IPS-18c (cell line): ENCODE measurements around the gene SRSF8.

Experiments used
- H3K4me3 ChIP-seq: 2 replicates; pipeline ENCODE4 v1.7.0; 2013; ENCODE audit warnings: low read depth, mild to moderate bottlenecking, low read length, moderate library complexity; ENCODE audit not compliant: insufficient read depth
- H3K9me3 ChIP-seq: one replicate; pipeline ENCODE4 v1.6.1; 2013; ENCODE audit warnings: mild to moderate bottlenecking, low read length, moderate library complexity; ENCODE audit not compliant: control insufficient read depth, insufficient read depth

SRSF8 gene

GRCh38 chr11:95059046-95059445, 7.7 kb upstream of the SRSF8 start:
- H3K4me3 ChIP-seq: no peak overlapping the region
- H3K9me3 ChIP-seq: no peaks in the 10 kb centered on the region

- Histone ChIP-seq H3K4me3 (no peak overlapping the region), H3K9me3 (peaks cover 3% of the 10 kb centered on the region)
Measured at GRCh38 chr11:95065336-95065735, 1.4 kb upstream of the SRSF8 start.

GRCh38 chr11:95067039-95067840, 521 bp downstream of the SRSF8 start:
- Histone ChIP-seq H3K9me3 (peaks cover 3% of the 10 kb centered on the region), H3K4me3 (peak overlapping the region; percentile 82)

GRCh38 chr11:95067841-95068219, 1.1 kb downstream of the SRSF8 start:
- Histone ChIP-seq H3K4me3 (peak overlapping the region; percentile 82), H3K9me3 (peaks cover 3% of the 10 kb centered on the region)

- H3K4me3 ChIP-seq: peak overlapping the region; percentile 82; the same call in 1 of the 2 replicates
- peaks cover 3% of the 10 kb centered on the region for H3K9me3 ChIP-seq
Measured at GRCh38 chr11:95068549-95068948, 1.8 kb downstream of the SRSF8 start.

- Histone ChIP-seq H3K9me3 (peaks cover 3% of the 10 kb centered on the region), H3K4me3 (no peak overlapping the region)
Measured at GRCh38 chr11:95070471-95070870, 3.8 kb downstream of the SRSF8 start.

GRCh38 chr11:95072948-95073347, 6.2 kb downstream of the SRSF8 start:
- peaks cover under 1% of the 10 kb centered on the region for H3K9me3 ChIP-seq
- H3K4me3 ChIP-seq: no peak overlapping the region

GRCh38 chr11:95074792-95075563, 8.3 kb downstream of the SRSF8 start:
- H3K4me3 ChIP-seq: no peak overlapping the region
- no peaks in the 10 kb centered on the region for H3K9me3 ChIP-seq

GRCh38 chr11:95076416-95076815, 9.7 kb downstream of the SRSF8 start:
- Histone ChIP-seq H3K4me3 (no peak overlapping the region), H3K9me3 (no peaks in the 10 kb centered on the region)

- Histone ChIP-seq H3K9me3 (no peaks in the 10 kb centered on the region), H3K4me3 (no peak overlapping the region)
Measured at GRCh38 chr11:95076981-95077380, 10.3 kb downstream of the SRSF8 start.

- Histone ChIP-seq H3K4me3 (no peak overlapping the region), H3K9me3 (no peaks in the 10 kb centered on the region)
Measured at GRCh38 chr11:95078526-95078925, 11.8 kb downstream of the SRSF8 start.

- no peak overlapping the region for H3K4me3 ChIP-seq
Measured at GRCh38 chr11:95081010-95081409, 14.3 kb downstream of the SRSF8 start.

GRCh38 chr11:95081412-95081811, 14.7 kb downstream of the SRSF8 start:
- Histone ChIP-seq H3K4me3 (no peak overlapping the region), H3K9me3 (no peaks in the 10 kb centered on the region)

More at GRCh38 chr11:95081010-95081409, 14.3 kb downstream of the SRSF8 start:
- no peaks in the 10 kb centered on the region for H3K9me3 ChIP-seq

GRCh38 chr11:95082576-95083001, 15.9 kb downstream of the SRSF8 start:
- Histone ChIP-seq H3K9me3 (no peaks in the 10 kb centered on the region), H3K4me3 (no peak overlapping the region)

GRCh38 chr11:95084509-95084908, 17.8 kb downstream of the SRSF8 start:
- no peak overlapping the region for H3K4me3 ChIP-seq
- H3K9me3 ChIP-seq: no peaks in the 10 kb centered on the region

- H3K4me3 ChIP-seq: no peak overlapping the region
Measured at GRCh38 chr11:95085117-95085816, 18.5 kb downstream of the SRSF8 start.

GRCh38 chr11:95086151-95086550, 19.4 kb downstream of the SRSF8 start:
- Histone ChIP-seq H3K9me3 (no peaks in the 10 kb centered on the region), H3K4me3 (no peak overlapping the region)

More at GRCh38 chr11:95085117-95085816, 18.5 kb downstream of the SRSF8 start:
- no peaks in the 10 kb centered on the region for H3K9me3 ChIP-seq
